Sigmoid colon (tissue), 7 donors: Measurements from ENCODE around the gene ANKRD33B. TPM values are rescaled to one million over a fixed set of nuclear protein-coding genes. Genes with fewer than 3 reads are reported as not detected.

Source experiments
- DNase-seq: peaks from one replicate; pipeline ENCODE4 v3.0.0-alpha.2; 2019
- H3K27ac ChIP-seq, 4 donors: fragments of 200-600 bp; sonication (generic); one replicate each; pipeline ENCODE4 v1.5.1; 2016 to 2019; ENCODE audit warnings: mild to moderate bottlenecking in 1 of 4
- H3K27me3 ChIP-seq, 3 donors: fragments of 200-600 bp; sonication (generic); one replicate each; pipeline ENCODE4 v1.5.1; 2019; ENCODE audit warnings: mild to moderate bottlenecking in 1 of 3
- H3K36me3 ChIP-seq, 4 donors: fragments of 200-600 bp; sonication (generic); one replicate each; pipeline ENCODE4 v1.5.1; 2016 to 2019
- H3K4me1 ChIP-seq, 4 donors: fragments of 200-600 bp; sonication (generic); one replicate each; pipeline ENCODE4 v1.5.1; 2017 to 2019
- H3K4me3 ChIP-seq, 4 donors: fragments of 200-600 bp; sonication (generic); one replicate each; pipeline ENCODE4 v1.5.1; 2017 to 2019; ENCODE audit warnings: mild to moderate bottlenecking in 2 of 4, moderate library complexity in 1 of 4
- H3K9me3 ChIP-seq, 4 donors: fragments of 200-600 bp in 3 of 4; sonication (generic) in 3 of 4; one replicate each; pipeline versions ENCODE4 v1.5.1 to v1.6.1; 2013 to 2019
- CTCF ChIP-seq, 4 experiments: fragments of 450-650 bp in 3 of 4; fragments of 200-600 bp in 1 of 4; IDR thresholded peaks; one replicate each; pipeline ENCODE4 v1.5.1; 2016 to 2019; ENCODE audit warnings: antibody characterized with exemption in 4 of 4, mild to moderate bottlenecking in 3 of 4, moderate library complexity in 2 of 4
- EP300 ChIP-seq, 4 donors: sonication (generic); formaldehyde crosslinking; IDR thresholded peaks; one replicate each; pipeline ENCODE4 v1.6.1; 2017; ENCODE audit warnings: antibody characterized with exemption in 4 of 4
- POLR2A ChIP-seq, 2 donors: fragments of 450-650 bp; IDR thresholded peaks; one replicate each; pipeline ENCODE4 v1.6.1; 2016; ENCODE audit warnings: antibody characterized with exemption in 2 of 2, mild to moderate bottlenecking in 2 of 2, moderate library complexity in 2 of 2
- POLR2AphosphoS5 ChIP-seq, 4 donors: sonication (generic); formaldehyde crosslinking; IDR thresholded peaks; one replicate each; pipeline ENCODE4 v1.6.1; 2017; ENCODE audit warnings: antibody characterized with exemption in 4 of 4
- whole genome bisulfite sequencing, 2 donors: extraction: QIAGEN DNeasy Blood & Tissue Kit; methylation state at CpG; one replicate each; pipeline ENCODE4 v1.1.7; 2013; 5-methylcytosine and 5-hydroxymethylcytosine counted together
- intact Hi-C: fragments of 100-400 bp; cut with DNase I; formaldehyde crosslinking; loops from one replicate; pipeline ENCODE4 v1.15.1; 2023
- polyA plus RNA-seq, 3 donors: library from polyadenylated mRNA; stranded (reverse); fragments of 200-250 nt; gene quantifications; one replicate each; pipeline ENCODE4 v1.2.3, GENCODE V29; 2013
- total RNA-seq, 4 donors: library from RNA; depleted of rRNA; stranded (reverse); fragments of >200 nt; gene quantifications; one replicate each; pipeline ENCODE4 v1.1.0, GENCODE V29; 2016
- donor health status: healthy with polysubstance abuse.
- donor health status: Bipolar disorder and iron deficiency.
- donor health status: healthy.

ANKRD33B gene
- total and polyA plus RNA-seq, 7 donors = 0.23 to 4.6 (median 2.7) TPM

DNA sequence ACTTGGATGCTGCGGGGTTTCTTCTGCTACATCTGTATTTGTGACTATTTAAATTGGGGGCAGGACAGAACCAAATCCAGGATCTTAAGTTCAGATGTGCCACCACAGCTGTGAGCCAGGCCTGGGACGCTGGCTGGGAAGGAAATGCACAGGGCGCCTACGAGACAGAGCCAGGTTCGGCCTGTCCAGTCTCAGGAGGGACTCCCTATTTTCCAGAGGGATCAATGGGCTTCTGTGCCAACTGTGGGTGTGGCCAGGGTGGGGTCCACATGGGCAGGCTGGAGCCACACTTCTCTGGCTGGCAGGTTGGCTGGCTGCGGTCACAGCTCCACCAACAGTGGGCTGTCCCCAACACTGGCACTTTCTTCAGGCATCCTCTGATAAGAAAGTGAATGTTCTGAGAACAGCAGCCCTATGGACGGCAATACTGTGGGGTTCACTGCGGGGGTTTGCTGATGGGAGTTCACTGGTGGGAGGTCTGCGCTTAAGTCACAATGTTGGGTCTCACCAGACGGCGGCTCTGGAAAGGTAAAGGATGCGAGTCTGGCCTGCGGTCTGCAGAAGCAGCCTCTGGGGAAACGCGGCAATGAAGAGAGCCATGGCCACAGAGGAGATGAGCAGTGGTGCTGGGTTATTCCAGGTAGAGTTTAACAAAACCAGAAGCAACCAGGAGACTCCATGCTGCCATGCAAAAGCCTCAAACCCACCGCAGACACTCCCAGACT lies 119.1 kb downstream of the ANKRD33B start:
- Histone ChIP-seq H3K27me3 (no peaks in the 10 kb centered on the region), H3K36me3 (peaks cover 0 to 56% (median 24%) of the 10 kb centered on the region in 4 donors), H3K9me3 (no peaks in the 10 kb centered on the region), H3K27ac (no peak overlapping the region), H3K4me3 (no peak overlapping the region), H3K4me1 (no peaks in the 10 kb centered on the region)
- intact Hi-C loops = no loop called here
- DNase-seq = no peak
- TF ChIP-seq POLR2AphosphoS5 (IDR thresholded peaks at IDR 0.05) (no peak), EP300 (IDR thresholded peaks at IDR 0.05) (no peak), CTCF (IDR thresholded peaks at IDR 0.05) (no peak), POLR2A (IDR thresholded peaks at IDR 0.05) (no peak)
- WGBS, 2 donors = 96% methylated on average over 16 of the region's 16 CpGs

- Histone ChIP-seq H3K36me3 (peaks cover 0 to 41% (median 18%) of the 10 kb centered on the region in 4 donors), H3K9me3 (no peaks in the 10 kb centered on the region), H3K27me3 (no peaks in the 10 kb centered on the region), H3K4me3 (no peak overlapping the region), H3K4me1 (no peaks in the 10 kb centered on the region), H3K27ac (no peak overlapping the region)
- DNase-seq = no peak
- intact Hi-C loops = no loop called here
- 89 to 95% methylated on average over 11 of the region's 11 CpGs for WGBS, 2 donors
- TF ChIP-seq CTCF (IDR thresholded peaks at IDR 0.05) (no peak), POLR2AphosphoS5 (IDR thresholded peaks at IDR 0.05) (no peak), POLR2A (IDR thresholded peaks at IDR 0.05) (no peak), EP300 (IDR thresholded peaks at IDR 0.05) (no peak)
Observed at GRCh38 chr5:10684303-10685086, 120.6 kb downstream of the ANKRD33B start.

- TF ChIP-seq POLR2AphosphoS5 (IDR thresholded peaks at IDR 0.05) = no peak
- TF ChIP-seq CTCF (IDR thresholded peaks at IDR 0.05) = no peak
- TF ChIP-seq POLR2A (IDR thresholded peaks at IDR 0.05) = no peak
- TF ChIP-seq EP300 (IDR thresholded peaks at IDR 0.05) = no peak
- Histone ChIP-seq H3K9me3 (no peaks in the 10 kb centered on the region), H3K27ac (no peak overlapping the region), H3K4me3 (no peak overlapping the region), H3K36me3 (peaks cover 0 to 35% (median 12%) of the 10 kb centered on the region in 4 donors), H3K4me1 (no peaks in the 10 kb centered on the region), H3K27me3 (no peaks in the 10 kb centered on the region)
- intact Hi-C loops = no loop called here
- no peak for DNase-seq
- WGBS, 2 donors = 80 to 90% methylated on average over 6 of the region's 6 CpGs
Observed at GRCh38 chr5:10685115-10685521, 121.2 kb downstream of the ANKRD33B start.

- no peak overlapping the region for H3K27ac ChIP-seq
- no peak overlapping the region for H3K4me3 ChIP-seq
- intact Hi-C loops = no loop called here
- no peaks in the 10 kb centered on the region for H3K27me3 ChIP-seq
- peaks cover 0 to 17% (median 3%) of the 10 kb centered on the region in 4 donors for H3K36me3 ChIP-seq
- no peaks in the 10 kb centered on the region for H3K4me1 ChIP-seq
- WGBS, 2 donors = 96 to 98% methylated on average over 2 of the region's 2 CpGs
- TF ChIP-seq POLR2A (IDR thresholded peaks at IDR 0.05) = no peak
- TF ChIP-seq POLR2AphosphoS5 (IDR thresholded peaks at IDR 0.05) = no peak
- TF ChIP-seq CTCF (IDR thresholded peaks at IDR 0.05) = no peak
- TF ChIP-seq EP300 (IDR thresholded peaks at IDR 0.05) = no peak
- H3K9me3 ChIP-seq = no peaks in the 10 kb centered on the region
- DNase-seq = no peak
Observed at GRCh38 chr5:10686890-10687289, 123.0 kb downstream of the ANKRD33B start.
